Measurements from ENCODE around the gene SPTBN4.

SPTBN4 gene

DNA sequence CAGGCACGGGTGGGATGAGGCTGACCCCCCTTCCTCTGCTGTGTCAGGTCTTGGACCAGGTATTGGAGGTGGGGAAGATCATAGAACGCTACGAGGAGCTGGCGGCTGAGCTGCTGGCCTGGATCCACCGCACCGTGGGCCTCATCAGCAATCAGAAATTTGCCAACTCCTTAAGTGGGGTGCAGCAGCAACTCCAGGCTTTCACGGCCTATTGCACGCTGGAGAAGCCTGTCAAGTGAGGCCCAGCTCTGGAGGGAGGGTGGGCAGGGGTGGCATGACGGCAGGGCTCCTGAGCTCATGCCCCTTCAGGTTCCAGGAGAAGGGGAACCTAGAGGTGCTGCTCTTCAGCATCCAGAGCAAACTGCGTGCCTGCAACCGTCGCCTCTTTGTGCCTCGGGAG lies 35.3 kb downstream of the SPTBN4 start:
- Histone ChIP-seq H3K27ac (ENCODE audit: low read length) (no peak overlapping the region), H3K4me3 (ENCODE audit: low read length) (no peak overlapping the region), H4K20me1 (ENCODE audit: insufficient read depth, low read length) (no peaks in the 10 kb centered on the region), H3K9me2 (replicated peaks; ENCODE audit: insufficient read depth, low read length) (no peaks in the 10 kb centered on the region), H3K4me1 (ENCODE audit: low read length) (no peaks in the 10 kb centered on the region), H3K79me2 (ENCODE audit: low read length) (no peaks in the 10 kb centered on the region), H3K27me3 (replicated peaks; ENCODE audit: insufficient read depth, low read length) (peaks cover 31% of the 10 kb centered on the region), H2AFZ (ENCODE audit: low read length) (no peak overlapping the region), H3K9me3 (replicated peaks; ENCODE audit: insufficient read depth, low read length) (no peaks in the 10 kb centered on the region), H3K36me3 (replicated peaks; ENCODE audit: insufficient read depth, low read length) (no peaks in the 10 kb centered on the region), H3F3A (ENCODE audit: insufficient read depth, low read length) (no peaks in the 10 kb centered on the region), H3K4me2 (ENCODE audit: low read depth, low read length) (no peak overlapping the region), H3K9ac (ENCODE audit: low read length) (no peak overlapping the region)
- no peak for DNase-seq
- TF ChIP-seq EZH2phosphoT487 (IDR thresholded peaks at IDR 0.05; ENCODE audit: low read length), result no peak
- TF ChIP-seq EZH2 (optimal IDR thresholded peaks at IDR 0.05; ENCODE audit: low read depth, low read length), result no peak
- TF ChIP-seq, protein P1, sequence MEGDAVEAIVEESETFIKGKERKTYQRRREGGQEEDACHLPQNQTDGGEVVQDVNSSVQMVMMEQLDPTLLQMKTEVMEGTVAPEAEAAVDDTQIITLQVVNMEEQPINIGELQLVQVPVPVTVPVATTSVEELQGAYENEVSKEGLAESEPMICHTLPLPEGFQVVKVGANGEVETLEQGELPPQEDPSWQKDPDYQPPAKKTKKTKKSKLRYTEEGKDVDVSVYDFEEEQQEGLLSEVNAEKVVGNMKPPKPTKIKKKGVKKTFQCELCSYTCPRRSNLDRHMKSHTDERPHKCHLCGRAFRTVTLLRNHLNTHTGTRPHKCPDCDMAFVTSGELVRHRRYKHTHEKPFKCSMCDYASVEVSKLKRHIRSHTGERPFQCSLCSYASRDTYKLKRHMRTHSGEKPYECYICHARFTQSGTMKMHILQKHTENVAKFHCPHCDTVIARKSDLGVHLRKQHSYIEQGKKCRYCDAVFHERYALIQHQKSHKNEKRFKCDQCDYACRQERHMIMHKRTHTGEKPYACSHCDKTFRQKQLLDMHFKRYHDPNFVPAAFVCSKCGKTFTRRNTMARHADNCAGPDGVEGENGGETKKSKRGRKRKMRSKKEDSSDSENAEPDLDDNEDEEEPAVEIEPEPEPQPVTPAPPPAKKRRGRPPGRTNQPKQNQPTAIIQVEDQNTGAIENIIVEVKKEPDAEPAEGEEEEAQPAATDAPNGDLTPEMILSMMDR (IDR thresholded peaks at IDR 0.05; ENCODE audit: low read length), result no peak

DNA sequence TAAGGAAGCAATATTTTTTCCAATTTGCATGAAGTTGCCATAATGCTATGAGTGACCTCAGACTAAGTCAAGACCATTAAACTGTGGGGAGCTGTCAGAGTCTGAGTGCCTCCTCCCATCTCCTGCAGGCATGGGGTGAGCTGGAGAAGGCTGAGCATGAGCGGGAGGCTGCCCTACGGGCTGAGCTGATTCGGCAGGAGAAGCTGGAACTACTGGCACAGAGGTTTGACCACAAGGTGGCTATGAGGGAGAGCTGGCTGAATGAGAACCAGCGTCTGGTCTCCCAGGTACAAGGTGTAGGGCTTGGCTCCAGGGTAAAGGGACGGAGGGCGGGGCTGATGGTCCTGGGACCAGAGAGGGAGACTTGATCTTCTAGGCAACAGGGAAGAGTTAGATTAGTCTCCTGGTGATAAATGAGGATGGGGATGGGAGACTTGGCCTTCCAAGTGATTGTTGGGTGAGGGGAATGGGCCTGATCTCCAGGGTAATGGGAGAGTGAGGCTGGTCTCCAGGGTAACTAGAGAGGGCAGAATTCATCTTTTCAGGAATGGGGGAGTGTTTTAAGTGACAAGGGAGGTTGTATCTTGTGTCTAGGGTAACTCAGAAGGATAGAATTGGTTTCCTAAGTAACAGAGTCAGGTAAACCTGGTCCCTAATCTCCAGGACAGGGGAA lies 36.0 kb downstream of the SPTBN4 start:
- no peaks in the 10 kb centered on the region for H3K79me2 ChIP-seq (ENCODE audit: low read length)
- no peaks in the 10 kb centered on the region for H3K36me3 ChIP-seq (replicated peaks; ENCODE audit: insufficient read depth, low read length)
- H3K4me3 ChIP-seq (ENCODE audit: low read length), result no peak overlapping the region
- no peak overlapping the region for H2AFZ ChIP-seq (ENCODE audit: low read length)
- DNase-seq, result no peak
- H4K20me1 ChIP-seq (ENCODE audit: insufficient read depth, low read length), result no peaks in the 10 kb centered on the region
- no peak overlapping the region for H3K9ac ChIP-seq (ENCODE audit: low read length)
- no peaks in the 10 kb centered on the region for H3K9me3 ChIP-seq (replicated peaks; ENCODE audit: insufficient read depth, low read length)
- H3K27ac ChIP-seq (ENCODE audit: low read length), result no peak overlapping the region
- H3K4me1 ChIP-seq (ENCODE audit: low read length), result no peaks in the 10 kb centered on the region
- H3K27me3 ChIP-seq (replicated peaks; ENCODE audit: insufficient read depth, low read length), result peaks cover 38% of the 10 kb centered on the region
- no peak overlapping the region for H3K4me2 ChIP-seq (ENCODE audit: low read depth, low read length)
- TF ChIP-seq, protein P1 (IDR thresholded peaks at IDR 0.05; ENCODE audit: low read length), result no peak
- TF ChIP-seq EZH2 (optimal IDR thresholded peaks at IDR 0.05; ENCODE audit: low read depth, low read length) (no peak), EZH2phosphoT487 (IDR thresholded peaks at IDR 0.05; ENCODE audit: low read length) (no peak)
- no peaks in the 10 kb centered on the region for H3F3A ChIP-seq (ENCODE audit: insufficient read depth, low read length)
- H3K9me2 ChIP-seq (replicated peaks; ENCODE audit: insufficient read depth, low read length), result no peaks in the 10 kb centered on the region

DNA sequence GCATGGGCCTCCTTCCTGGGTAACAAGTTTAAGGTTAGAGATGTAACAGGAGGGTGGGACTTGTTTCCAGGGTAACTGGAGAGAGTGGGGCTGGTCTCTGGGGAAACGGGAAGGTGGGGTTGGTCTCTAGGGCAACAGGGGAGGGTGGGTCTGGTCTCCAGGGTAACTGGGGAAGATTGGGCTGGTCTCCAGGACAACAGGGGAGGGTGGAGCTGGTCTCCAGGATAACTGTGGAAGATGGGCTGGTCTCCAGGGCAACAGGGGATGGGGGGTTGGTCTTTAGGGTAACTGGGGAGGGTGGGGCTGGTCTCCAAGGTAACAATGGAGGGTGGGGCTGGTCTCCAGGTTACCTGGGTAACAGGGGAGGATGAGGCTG lies 36.5 kb downstream of the SPTBN4 start:
- Histone ChIP-seq H3K4me2 (ENCODE audit: low read depth, low read length) (no peak overlapping the region), H3K9me2 (replicated peaks; ENCODE audit: insufficient read depth, low read length) (no peaks in the 10 kb centered on the region), H2AFZ (ENCODE audit: low read length) (no peak overlapping the region), H4K20me1 (ENCODE audit: insufficient read depth, low read length) (no peaks in the 10 kb centered on the region), H3K4me1 (ENCODE audit: low read length) (no peaks in the 10 kb centered on the region), H3K27me3 (replicated peaks; ENCODE audit: insufficient read depth, low read length) (peaks cover 43% of the 10 kb centered on the region), H3F3A (ENCODE audit: insufficient read depth, low read length) (no peaks in the 10 kb centered on the region), H3K36me3 (replicated peaks; ENCODE audit: insufficient read depth, low read length) (no peaks in the 10 kb centered on the region), H3K27ac (ENCODE audit: low read length) (no peak overlapping the region), H3K9ac (ENCODE audit: low read length) (no peak overlapping the region), H3K4me3 (ENCODE audit: low read length) (no peak overlapping the region), H3K79me2 (ENCODE audit: low read length) (no peaks in the 10 kb centered on the region), H3K9me3 (replicated peaks; ENCODE audit: insufficient read depth, low read length) (no peaks in the 10 kb centered on the region)
- TF ChIP-seq, protein P1 (IDR thresholded peaks at IDR 0.05; ENCODE audit: low read length), result no peak
- TF ChIP-seq EZH2 (optimal IDR thresholded peaks at IDR 0.05; ENCODE audit: low read depth, low read length), result no peak
- TF ChIP-seq EZH2phosphoT487 (IDR thresholded peaks at IDR 0.05; ENCODE audit: low read length), result no peak
- DNase-seq, result no peak

Measured in MM.1S (cell line).